GM20000 (cell line): ENCODE measurements around the gene CAMK2G.
"Not testable (repeated sequence)": the region's sequence is repeated elsewhere in the genome, so short reads cannot be mapped to it uniquely, and the experiment has no call there.

Source experiments
- DNase-seq: peaks from one replicate; pipeline ENCODE4 v3.0.0; 2012; ENCODE audit warnings: low spot score
- TF ChIP-seq, protein P1 (sequence below): IDR thresholded peaks from 2 replicates; pipeline ENCODE4 v1.5.1; 2012; ENCODE audit warnings: mild to moderate bottlenecking, control low read depth; ENCODE audit errors: extremely low read depth, missing control alignments

Gene CAMK2G

DNA sequence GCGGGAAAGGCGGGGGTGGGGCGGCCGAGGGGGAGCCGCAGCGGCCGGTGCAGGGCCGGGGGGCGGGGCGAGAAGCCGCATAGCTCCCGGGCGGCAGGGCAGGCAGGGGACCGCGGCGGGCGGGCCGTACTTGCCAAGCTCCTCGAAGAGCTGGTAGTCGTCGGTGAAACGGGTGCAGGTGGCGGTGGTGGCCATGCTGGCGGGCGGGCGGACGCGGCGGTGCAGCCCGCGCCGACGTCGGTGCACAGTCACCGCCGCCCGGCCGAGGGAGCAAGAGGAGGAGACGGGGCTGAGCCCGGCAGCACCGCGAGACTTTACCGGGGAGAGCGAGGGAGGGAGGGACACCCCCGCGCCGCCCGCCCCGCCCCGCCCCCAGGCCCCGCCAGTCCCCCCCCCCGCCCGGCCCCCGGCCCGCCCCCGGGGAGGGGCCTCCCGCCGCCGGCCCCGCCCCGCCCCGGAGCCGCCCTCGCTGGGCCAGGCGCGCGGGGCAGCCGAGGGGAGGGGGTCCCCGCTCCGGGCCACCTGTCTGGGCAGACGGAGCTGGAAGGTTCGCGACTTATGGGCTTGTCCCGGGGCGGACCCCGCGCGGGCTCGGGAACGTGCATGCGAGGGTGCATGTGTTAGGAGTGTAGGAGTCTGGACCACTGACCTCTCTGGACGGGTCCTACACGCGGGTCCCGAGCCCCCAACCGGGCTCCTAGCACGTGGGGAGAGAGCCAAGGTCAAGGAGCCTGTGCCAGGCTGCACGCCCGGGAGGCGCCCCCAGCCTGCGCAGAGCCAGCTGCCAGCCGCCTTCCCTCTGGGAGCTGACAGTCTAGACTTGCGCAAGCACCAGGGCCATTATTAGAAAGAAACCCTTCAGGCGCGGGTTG is at the start of gene CAMK2G:
Gene CAMK2G, minus strand, starts transcription at position 289 of the 872 bp plus-strand sequence. Its CDS starts 94 bp downstream, at position 195.
- DNase-seq: peak; percentile 99
- TF ChIP-seq, protein P1, sequence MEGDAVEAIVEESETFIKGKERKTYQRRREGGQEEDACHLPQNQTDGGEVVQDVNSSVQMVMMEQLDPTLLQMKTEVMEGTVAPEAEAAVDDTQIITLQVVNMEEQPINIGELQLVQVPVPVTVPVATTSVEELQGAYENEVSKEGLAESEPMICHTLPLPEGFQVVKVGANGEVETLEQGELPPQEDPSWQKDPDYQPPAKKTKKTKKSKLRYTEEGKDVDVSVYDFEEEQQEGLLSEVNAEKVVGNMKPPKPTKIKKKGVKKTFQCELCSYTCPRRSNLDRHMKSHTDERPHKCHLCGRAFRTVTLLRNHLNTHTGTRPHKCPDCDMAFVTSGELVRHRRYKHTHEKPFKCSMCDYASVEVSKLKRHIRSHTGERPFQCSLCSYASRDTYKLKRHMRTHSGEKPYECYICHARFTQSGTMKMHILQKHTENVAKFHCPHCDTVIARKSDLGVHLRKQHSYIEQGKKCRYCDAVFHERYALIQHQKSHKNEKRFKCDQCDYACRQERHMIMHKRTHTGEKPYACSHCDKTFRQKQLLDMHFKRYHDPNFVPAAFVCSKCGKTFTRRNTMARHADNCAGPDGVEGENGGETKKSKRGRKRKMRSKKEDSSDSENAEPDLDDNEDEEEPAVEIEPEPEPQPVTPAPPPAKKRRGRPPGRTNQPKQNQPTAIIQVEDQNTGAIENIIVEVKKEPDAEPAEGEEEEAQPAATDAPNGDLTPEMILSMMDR: no peak

DNA sequence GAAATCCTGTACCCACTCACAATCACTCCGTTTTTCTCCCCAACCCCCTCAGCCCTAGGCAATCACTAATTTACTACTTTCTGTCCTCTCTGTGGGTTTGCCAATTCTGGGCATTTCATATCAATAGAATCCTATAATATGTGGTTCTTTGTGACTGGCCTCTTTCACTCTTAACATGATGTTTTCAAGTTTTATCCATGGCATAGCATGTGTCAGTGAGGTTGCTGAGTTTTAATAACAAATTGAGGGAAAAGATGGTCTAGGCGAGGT is 48.4 kb upstream of the CAMK2G start:
- TF ChIP-seq, protein P1: no peak
- no peak for DNase-seq

DNA sequence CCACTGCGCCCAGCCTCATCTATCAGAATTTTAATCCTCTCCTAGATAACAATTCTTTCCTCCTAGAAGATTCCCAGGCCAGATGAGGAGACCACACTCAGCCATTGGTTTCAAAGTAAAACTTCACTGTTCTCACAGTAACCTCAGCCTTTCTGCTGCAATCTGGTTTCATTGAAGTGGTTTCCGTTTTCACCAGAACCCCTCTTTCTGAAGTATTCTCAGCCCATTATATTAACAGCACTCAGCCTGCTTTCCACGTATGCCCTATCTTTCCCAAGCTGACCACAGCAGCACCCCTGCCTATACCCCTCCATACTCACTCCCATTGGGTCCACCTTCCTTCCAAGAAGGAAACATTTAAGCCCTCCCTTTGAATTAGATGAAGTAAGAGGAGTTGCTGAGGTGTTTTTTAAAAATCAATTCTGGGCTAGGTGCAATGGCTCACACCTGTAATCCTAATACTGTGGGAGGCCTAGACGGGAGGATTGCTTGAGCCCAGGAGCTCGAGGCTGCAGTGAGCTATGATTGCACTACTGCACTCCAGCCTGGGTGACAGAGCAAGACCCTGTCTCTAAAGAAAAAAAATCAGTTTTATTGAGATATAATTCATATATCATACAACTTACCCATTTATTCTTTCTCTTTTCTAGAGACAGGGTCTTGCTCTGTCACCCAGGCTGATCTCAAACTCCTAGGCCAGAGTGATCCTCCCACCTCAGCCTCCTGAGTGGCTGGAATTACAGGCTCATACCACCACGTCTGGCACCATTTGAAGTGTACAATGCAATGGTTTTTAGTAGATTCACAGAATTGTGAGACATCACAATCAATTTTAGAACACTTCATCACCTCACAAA is 47.9 kb upstream of the CAMK2G start:
- peak; percentile 58 for DNase-seq

DNA sequence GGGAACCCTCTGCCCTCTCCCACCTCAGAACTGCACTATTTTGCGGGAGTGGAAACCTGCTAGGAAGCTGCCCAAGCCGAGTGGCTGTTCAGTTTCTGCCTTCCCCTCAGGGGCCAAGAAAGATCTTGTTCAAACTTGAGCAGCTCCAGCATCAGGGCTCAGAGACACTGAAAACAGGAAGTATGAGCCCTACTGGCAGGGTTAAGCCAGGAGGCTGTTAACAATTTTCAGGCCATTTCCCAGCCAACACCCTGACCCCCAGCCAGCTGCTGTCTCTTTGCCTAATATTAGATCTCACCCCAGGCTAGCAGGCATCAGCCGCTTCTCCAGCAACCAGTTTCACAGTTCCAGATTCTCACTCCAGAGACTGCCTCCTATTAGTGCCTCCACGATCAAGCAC is 45.7 kb upstream of the CAMK2G start:
- TF ChIP-seq, protein P1: no peak
- DNase-seq: peak; percentile 49

More for the DNA sequence above, 47.9 kb upstream of the CAMK2G start:
- TF ChIP-seq, protein P1: no peak

DNA sequence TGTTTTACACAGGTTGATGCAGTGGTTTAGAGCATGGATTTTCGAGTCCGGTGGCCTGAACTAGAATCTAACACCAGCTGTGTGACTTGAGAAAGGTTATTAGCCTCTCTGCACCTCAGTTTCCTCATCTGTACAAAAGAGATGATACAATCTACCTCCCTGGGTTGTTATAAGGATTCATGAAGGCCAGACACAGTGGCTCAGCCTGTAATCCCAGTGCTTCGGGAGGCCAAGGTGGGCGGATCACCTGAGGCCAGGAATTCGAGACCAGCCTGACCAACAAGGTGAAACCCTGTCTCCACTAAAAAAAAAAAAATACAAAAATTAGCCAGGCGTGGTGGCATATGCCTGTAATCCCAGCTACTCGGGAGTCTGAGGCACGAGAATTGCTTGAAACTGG is 45.1 kb upstream of the CAMK2G start:
- DNase-seq: not testable (repeated sequence)

DNA sequence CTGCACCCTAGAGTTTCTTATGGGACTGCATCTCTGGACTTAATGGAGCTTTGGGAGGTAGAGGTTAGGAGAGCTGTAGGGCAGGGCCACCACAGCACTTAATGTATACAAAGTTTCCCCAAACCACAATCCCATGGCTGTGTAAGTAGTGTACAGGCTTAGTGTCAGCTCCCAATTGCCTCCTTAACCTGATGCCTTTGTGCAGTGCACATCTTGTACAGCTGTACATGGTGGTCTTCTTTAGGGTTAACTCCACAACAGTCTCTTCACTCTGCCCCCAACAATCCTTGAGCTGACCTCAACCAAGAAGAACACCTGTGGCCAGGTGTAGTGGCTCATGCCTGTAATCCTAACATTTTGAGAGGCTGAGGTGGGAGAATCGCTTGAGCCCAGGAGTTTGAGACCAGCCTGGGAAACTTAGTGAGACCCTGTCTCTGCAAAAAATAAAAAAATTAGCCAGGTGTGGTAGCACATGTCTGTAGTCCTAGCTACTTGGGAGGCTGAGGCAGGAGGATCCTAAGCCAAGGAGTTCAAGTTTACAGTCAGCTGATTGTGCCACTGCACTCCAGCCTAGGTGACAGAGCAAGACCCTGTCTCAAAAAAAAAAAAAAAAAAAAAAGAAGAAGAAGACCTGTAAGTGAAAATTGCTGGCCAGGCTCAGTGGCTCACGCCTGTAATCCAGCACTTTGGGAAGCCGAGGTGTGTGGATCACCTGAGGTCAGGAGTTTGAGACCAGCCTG is 43.4 kb upstream of the CAMK2G start:
- no peak for DNase-seq
- TF ChIP-seq, protein P1: no peak

DNA sequence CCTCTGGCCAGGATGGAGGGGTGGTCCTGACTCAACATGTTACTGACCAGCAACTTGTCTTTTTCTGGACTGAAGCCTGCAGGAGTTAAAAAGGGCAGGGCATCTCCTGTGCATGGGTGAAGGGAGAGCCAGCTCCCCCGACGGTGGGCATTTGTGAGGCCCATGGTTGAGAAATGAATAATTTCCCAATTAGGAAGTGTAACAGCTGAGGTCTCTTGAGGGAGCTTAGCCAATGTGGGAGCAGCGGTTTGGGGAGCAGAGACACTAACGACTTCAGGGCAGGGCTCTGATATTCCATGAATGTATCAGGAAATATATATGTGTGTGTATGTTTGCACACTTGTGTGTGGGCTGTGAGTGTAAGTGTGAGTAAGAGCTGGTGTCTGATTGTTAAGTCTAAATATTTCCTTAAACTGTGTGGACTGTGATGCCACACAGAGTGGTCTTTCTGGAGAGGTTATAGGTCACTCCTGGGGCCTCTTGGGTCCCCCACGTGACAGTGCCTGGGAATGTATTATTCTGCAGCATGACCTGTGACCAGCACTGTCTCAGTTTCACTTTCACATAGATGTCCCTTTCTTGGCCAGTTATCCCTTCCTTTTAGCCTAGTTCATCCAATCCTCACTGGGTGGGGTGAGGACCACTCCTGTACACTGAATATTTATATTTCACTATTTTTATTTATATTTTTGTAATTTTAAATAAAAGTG is 42.6 kb upstream of the CAMK2G start:
- TF ChIP-seq, protein P1: no peak
- DNase-seq: no peak
